HCT116 (cell line): Measurements from ENCODE around the gene MRPS33. TPM values are rescaled to one million over a fixed set of nuclear protein-coding genes. Genes with fewer than 3 reads are reported as not detected.

Source experiments
- ATAC-seq: fragments of 200-7000 bp; cut with Tn5 transposase; 2 replicates; pipeline ENCODE4 v1.9.1; 2020; ENCODE audit warnings: mild to moderate bottlenecking, moderate library complexity
- BruUV-seq: library from RNA; stranded (reverse); fragments of 400-500 nt; replicated peaks from 2 replicates; lab custom pipeline; 2021; lab: Mats Ljungman, UMichigan
- CTCF ChIA-PET: fragments of 300-600 bp; sonication (Branson Sonifier 250); formaldehyde crosslinking; loops from one replicate; lab custom pipeline; 2021; ENCODE audit warnings: antibody characterized with exemption; lab: Charles Lee
- POLR2A ChIA-PET: fragments of 300-600, 350-600 bp; sonication (Branson Sonifier 250); formaldehyde crosslinking; loops from one replicate; lab custom pipeline; 2021; ENCODE audit warnings: antibody characterized with exemption; lab: Charles Lee
- RAD21 ChIA-PET, 2 experiments: fragments of 300-600 bp; sonication (Branson Sonifier 250); formaldehyde crosslinking; loops; one replicate each; lab custom pipeline; 2023; ENCODE audit warnings: low total read pairs in 2 of 2; ENCODE audit not compliant: uncharacterized antibody in 2 of 2, unreplicated experiment in 2 of 2, low non-redundant PET in 1 of 2; lab: Charles Lee
- DNase-seq: peaks from one replicate; pipeline ENCODE4 v3.0.0-alpha.2; 2010; ENCODE audit warnings: low read depth, low spot score
- H2AFZ ChIP-seq: fragments of 200-600 bp; shearing (Covaris generic), sonication (generic); 2 replicates; pipeline ENCODE4 v1.6.1; 2017; ENCODE audit warnings: low read depth, mixed run types, mixed read lengths, antibody characterized with exemption, low read length; ENCODE audit not compliant: poor library complexity, severe bottlenecking
- H3K27ac ChIP-seq: 2 replicates; pipeline ENCODE4 v1.5.1; 2012; ENCODE audit warnings: low read depth, low read length
- H3K27me3 ChIP-seq: fragments of 200-600 bp; sonication (generic); 2 replicates; pipeline ENCODE4 v1.6.1; 2016; ENCODE audit warnings: mixed run types, low read length, mixed read lengths; ENCODE audit not compliant: insufficient read depth
- H3K36me3 ChIP-seq, 2 experiments: fragments of 200-500 bp in 1 of 2; fragments of 200-600 bp in 1 of 2; sonication (Bioruptor generic) in 1 of 2; sonication (generic) in 1 of 2; 2 replicates each; pipeline versions ENCODE4 v1.5.1 to v1.6.1; 2014 to 2016; ENCODE audit warnings: low read length in 2 of 2, inconsistent platforms in 1 of 2, mixed read lengths in 1 of 2, mixed run types in 1 of 2; ENCODE audit not compliant: insufficient read depth in 2 of 2, control insufficient read depth in 1 of 2
- H3K4me1 ChIP-seq, 2 experiments: fragments of 200-600 bp in 1 of 2; sonication (generic) in 1 of 2; 2 replicates each; pipeline versions ENCODE4 v1.5.1 to v1.6.1; 2012 to 2017; ENCODE audit warnings: low read length in 2 of 2, inconsistent platforms in 1 of 2, mild to moderate bottlenecking in 1 of 2, mixed read lengths in 1 of 2, mixed run types in 1 of 2, moderate library complexity in 1 of 2; ENCODE audit not compliant: insufficient read depth in 2 of 2, control insufficient read depth in 1 of 2
- H3K4me2 ChIP-seq: fragments of 200-600 bp; sonication (generic); 2 replicates; pipeline ENCODE4 v1.6.1; 2017; ENCODE audit warnings: mixed run types, low read length, mixed read lengths
- H3K4me3 ChIP-seq, 2 experiments: fragments of 200-600 bp in 1 of 2; sonication (generic) in 1 of 2; replicated peaks in 1 of 2; 2 replicates each; pipeline ENCODE4 v1.5.1; 2011 to 2016; ENCODE audit warnings: low read length in 2 of 2, control low read depth in 1 of 2, low read depth in 1 of 2, mild to moderate bottlenecking in 1 of 2, mixed read lengths in 1 of 2, mixed run types in 1 of 2
- H3K79me2 ChIP-seq: fragments of 200-600 bp; sonication (generic); 2 replicates; pipeline ENCODE4 v1.6.1; 2017; ENCODE audit warnings: mild to moderate bottlenecking, mixed run types, low read length, moderate library complexity, mixed read lengths; ENCODE audit not compliant: insufficient read depth
- H3K9ac ChIP-seq: fragments of 200-600 bp; sonication (generic); 2 replicates; pipeline ENCODE4 v1.6.1; 2016; ENCODE audit warnings: low read length, mixed read lengths
- H3K9me2 ChIP-seq: fragments of 200-600 bp; sonication (generic), shearing (Covaris generic); 2 replicates; pipeline ENCODE4 v1.6.1; 2017; ENCODE audit warnings: mixed run types, mild to moderate bottlenecking, moderate library complexity; ENCODE audit not compliant: insufficient read depth
- H3K9me3 ChIP-seq, 2 experiments: fragments of 200-500 bp in 1 of 2; fragments of 200-600 bp in 1 of 2; sonication (Bioruptor generic) in 1 of 2; sonication (generic) in 1 of 2; 2 replicates each; pipeline ENCODE4 v1.6.1; 2014 to 2017; ENCODE audit warnings: low read length in 2 of 2, mixed read lengths in 2 of 2, inconsistent platforms in 1 of 2, low read depth in 1 of 2, mild to moderate bottlenecking in 1 of 2, mixed run types in 1 of 2, moderate library complexity in 1 of 2; ENCODE audit not compliant: control insufficient read depth in 1 of 2, insufficient read depth in 1 of 2
- H4K20me1 ChIP-seq: fragments of 200-600 bp; sonication (generic), shearing (Covaris generic); 2 replicates; pipeline ENCODE4 v1.6.1; 2017; ENCODE audit warnings: mixed run types, mild to moderate bottlenecking, moderate library complexity; ENCODE audit not compliant: insufficient read depth
- CBX3 ChIP-seq: IDR thresholded peaks from 2 replicates; pipeline ENCODE4 v1.6.1; 2012; ENCODE audit warnings: low read depth
- CEBPB ChIP-seq: IDR thresholded peaks from 2 replicates; pipeline ENCODE4 v1.6.1; 2012; ENCODE audit warnings: low read depth
- CTCF ChIP-seq, 3 experiments: fragments of 200-600 bp in 1 of 3; sonication (generic) in 1 of 3; IDR thresholded peaks in 2 of 3; conservative IDR thresholded peaks in 1 of 3; 2 replicates each; pipeline ENCODE4 v1.5.1; 2012 to 2017; ENCODE audit warnings: low read depth in 2 of 3, low read length in 2 of 3, antibody characterized with exemption in 1 of 3, borderline replicate concordance in 1 of 3, control low read depth in 1 of 3, mild to moderate bottlenecking in 1 of 3, mixed read lengths in 1 of 3, mixed run types in 1 of 3, moderate library complexity in 1 of 3; ENCODE audit not compliant: insufficient read depth in 1 of 3
- ELF1 ChIP-seq: IDR thresholded peaks from 2 replicates; pipeline ENCODE4 v1.6.1; 2012; ENCODE audit warnings: low read depth, borderline replicate concordance
- EZH2phosphoT487 ChIP-seq: fragments of 200-600 bp; IDR thresholded peaks from 2 replicates; pipeline ENCODE4 v1.6.1; 2018; ENCODE audit warnings: antibody characterized with exemption, borderline replicate concordance
- POLR2A ChIP-seq: IDR thresholded peaks from 2 replicates; pipeline ENCODE4 v1.7.0; 2011; ENCODE audit warnings: borderline replicate concordance; ENCODE audit not compliant: insufficient read depth, insufficient read length; ENCODE audit errors: extremely low read depth
- SRF ChIP-seq: IDR thresholded peaks from 2 replicates; pipeline ENCODE4 v1.6.1; 2012; ENCODE audit warnings: low read depth
- TCF7L2 ChIP-seq: IDR thresholded peaks from 2 replicates; pipeline ENCODE4 v1.7.0; 2011; ENCODE audit warnings: borderline replicate concordance, inconsistent platforms; ENCODE audit not compliant: insufficient read depth, insufficient read length; ENCODE audit errors: extremely low read depth
- YY1 ChIP-seq: IDR thresholded peaks from 2 replicates; pipeline ENCODE4 v1.6.1; 2011; ENCODE audit warnings: low read length, low read depth, moderate library complexity, mild to moderate bottlenecking; ENCODE audit not compliant: insufficient replicate concordance; ENCODE audit errors: extremely low read depth
- ZFX ChIP-seq: fragments of 450-650 bp; IDR thresholded peaks from 2 replicates; pipeline ENCODE4 v1.6.1; 2017
- intact Hi-C: fragments of 100-400 bp; cut with micrococcal nuclease; formaldehyde crosslinking; loops from 2 replicates; pipeline ENCODE4 v1.10.0; 2022
- total RNA-seq: library from RNA; stranded (reverse); gene quantifications from one replicate; pipeline ENCODE4 v1.2.1, GENCODE V29; 2021; ENCODE audit not compliant: unreplicated experiment
- TF ChIP-seq, protein P1 (sequence below): IDR thresholded peaks from 2 replicates; pipeline ENCODE4 v1.6.1; 2011; ENCODE audit warnings: mild to moderate bottlenecking, low read length, moderate library complexity; ENCODE audit not compliant: insufficient replicate concordance; ENCODE audit errors: extremely low read depth

Gene MRPS33
- total RNA-seq, 1 experiment from 2014 or later = 77.3 TPM

DNA sequence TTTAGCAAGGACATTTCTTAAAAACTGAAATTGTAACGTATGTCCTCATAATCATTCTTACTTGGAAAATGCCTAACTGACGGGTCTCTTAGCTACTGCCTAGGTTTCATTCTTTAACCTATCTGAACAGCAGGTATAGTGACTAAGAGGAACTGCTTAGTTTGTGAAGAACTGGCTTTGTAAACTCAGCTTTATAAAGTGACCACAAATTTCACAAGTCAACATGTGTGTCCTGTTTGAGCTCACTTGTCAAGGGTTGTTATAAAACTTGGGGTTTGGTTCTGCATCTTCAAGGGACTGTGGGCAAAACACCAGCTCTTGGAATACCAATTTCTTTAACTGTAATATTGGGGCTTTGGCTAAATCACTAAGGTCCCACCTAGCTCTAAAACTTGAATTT lies 32.2 kb downstream of the MRPS33 start:
- Histone ChIP-seq H3K9me2 (no peaks in the 10 kb centered on the region), H3K4me3 (no peak overlapping the region), H3K9me3 (no peaks in the 10 kb centered on the region), H3K9ac (no peak overlapping the region), H4K20me1 (no peaks in the 10 kb centered on the region), H3K4me2 (no peak overlapping the region), H2AFZ (no peak overlapping the region), H3K27ac (no peak overlapping the region), H3K36me3 (no peaks in the 10 kb centered on the region), H3K79me2 (no peaks in the 10 kb centered on the region), H3K4me1 (no peaks in the 10 kb centered on the region), H3K27me3 (no peaks in the 10 kb centered on the region)
- no peak for DNase-seq
- intact Hi-C loops = loop anchor here (1.0 kb wide), 1 partner anchor 307 kb away; no protein-coding TSS in a partner anchor
- TF ChIP-seq SRF (no peak), CEBPB (no peak), YY1 (no peak), EZH2phosphoT487 (no peak), ELF1 (no peak), CTCF (IDR thresholded peaks at IDR 0.05 in 2 of 3, conservative IDR thresholded peaks at IDR 0.05 in 1 of 3; ENCODE audit: borderline replicate concordance in 1 of 3, insufficient read depth in 1 of 3, low read depth in 2 of 3, low read length in 2 of 3) (no peak), ZFX (no peak), CBX3 (no peak), TCF7L2 (no peak), POLR2A (no peak)
- TF ChIP-seq, protein P1, sequence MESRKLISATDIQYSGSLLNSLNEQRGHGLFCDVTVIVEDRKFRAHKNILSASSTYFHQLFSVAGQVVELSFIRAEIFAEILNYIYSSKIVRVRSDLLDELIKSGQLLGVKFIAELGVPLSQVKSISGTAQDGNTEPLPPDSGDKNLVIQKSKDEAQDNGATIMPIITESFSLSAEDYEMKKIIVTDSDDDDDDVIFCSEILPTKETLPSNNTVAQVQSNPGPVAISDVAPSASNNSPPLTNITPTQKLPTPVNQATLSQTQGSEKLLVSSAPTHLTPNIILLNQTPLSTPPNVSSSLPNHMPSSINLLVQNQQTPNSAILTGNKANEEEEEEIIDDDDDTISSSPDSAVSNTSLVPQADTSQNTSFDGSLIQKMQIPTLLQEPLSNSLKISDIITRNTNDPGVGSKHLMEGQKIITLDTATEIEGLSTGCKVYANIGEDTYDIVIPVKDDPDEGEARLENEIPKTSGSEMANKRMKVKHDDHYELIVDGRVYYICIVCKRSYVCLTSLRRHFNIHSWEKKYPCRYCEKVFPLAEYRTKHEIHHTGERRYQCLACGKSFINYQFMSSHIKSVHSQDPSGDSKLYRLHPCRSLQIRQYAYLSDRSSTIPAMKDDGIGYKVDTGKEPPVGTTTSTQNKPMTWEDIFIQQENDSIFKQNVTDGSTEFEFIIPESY = no peak
- RAD21 ChIA-PET = interaction anchor here in 1 of 2 experiments (1.0 kb wide), 1 partner anchor 171 kb away, joined by 3 read pairs; no protein-coding TSS in a partner anchor
- ATAC-seq = no peak
- CTCF ChIA-PET = interaction anchor here (2.3 kb wide), 1 partner anchor 171 kb away, joined by 11 read pairs; no protein-coding TSS in a partner anchor
- POLR2A ChIA-PET = no interaction called here
- BruUV-seq = no TSS peak
